Stimulated activated CD8-positive, alpha-beta memory T cell treated with anti-CD3 and anti-CD28 coated beads, Interleukin-15, amount 100 ng/mL, for 4 hours (primary cell): ENCODE measurements around the gene CPLX1.

Experiments
- DNase-seq, 2 donors: peaks; one replicate each; pipeline ENCODE4 v3.0.0-alpha.2; 2020; ENCODE audit warnings: low read depth in 2 of 2

The CPLX1 gene

DNA sequence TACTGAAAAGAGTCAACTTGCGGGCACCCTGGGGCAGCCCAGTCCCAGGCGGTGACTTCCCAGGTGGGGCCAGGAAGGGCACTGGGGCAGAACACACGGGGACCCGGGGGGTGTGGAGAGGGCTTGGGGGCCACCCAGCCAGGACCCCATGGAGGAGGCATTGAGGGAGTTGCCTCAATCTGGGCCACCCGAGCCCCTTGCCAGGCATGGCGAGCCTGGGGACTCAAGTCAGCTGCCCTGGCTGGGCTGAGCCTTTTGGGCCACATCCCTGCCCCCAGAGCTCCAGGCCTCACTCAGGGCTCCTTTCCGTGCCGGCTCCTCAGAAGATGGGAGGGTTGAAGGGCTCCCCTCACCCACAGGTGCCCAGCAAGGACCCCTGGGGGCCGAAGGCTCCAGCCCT, 6.6 kb upstream of the CPLX1 start:
- no peak for DNase-seq

DNA sequence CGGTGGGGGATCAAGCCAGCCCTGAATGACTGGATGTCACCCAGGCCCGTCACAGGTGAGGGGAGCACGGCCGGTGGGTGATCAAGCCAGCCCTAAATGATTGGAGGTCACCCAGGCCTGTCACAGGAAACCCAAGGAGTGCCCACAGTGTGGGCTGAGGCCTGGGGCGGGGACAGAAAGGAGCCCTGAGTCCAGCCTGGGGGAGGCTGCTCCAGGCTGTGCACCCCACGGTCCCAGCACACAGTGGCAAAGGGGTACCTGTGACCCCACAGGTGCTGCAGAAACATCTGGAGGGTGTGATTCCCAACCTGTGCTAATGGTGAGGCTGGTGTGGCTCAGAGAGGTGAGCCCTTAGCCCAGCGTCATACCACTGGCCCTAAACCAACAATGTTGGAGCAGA, 6.2 kb upstream of the CPLX1 start:
- DNase-seq: no peak

DNA sequence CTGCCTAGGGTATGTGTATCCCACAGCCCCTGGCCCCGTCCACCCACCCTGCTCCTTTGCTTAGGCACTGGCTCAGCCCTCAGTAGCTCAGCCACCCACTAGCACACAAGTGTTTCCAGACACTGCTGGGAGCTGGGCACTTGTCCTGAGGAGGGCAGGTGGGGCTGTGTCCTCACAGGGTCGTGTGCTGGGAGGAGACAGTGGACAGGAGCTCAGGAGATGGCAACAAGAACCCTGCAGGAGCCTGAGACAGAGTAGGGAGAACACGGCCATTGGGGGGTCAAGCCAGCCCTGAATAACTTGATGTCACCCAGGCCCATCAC, 5.5 kb upstream of the CPLX1 start:
- no peak for DNase-seq

DNA sequence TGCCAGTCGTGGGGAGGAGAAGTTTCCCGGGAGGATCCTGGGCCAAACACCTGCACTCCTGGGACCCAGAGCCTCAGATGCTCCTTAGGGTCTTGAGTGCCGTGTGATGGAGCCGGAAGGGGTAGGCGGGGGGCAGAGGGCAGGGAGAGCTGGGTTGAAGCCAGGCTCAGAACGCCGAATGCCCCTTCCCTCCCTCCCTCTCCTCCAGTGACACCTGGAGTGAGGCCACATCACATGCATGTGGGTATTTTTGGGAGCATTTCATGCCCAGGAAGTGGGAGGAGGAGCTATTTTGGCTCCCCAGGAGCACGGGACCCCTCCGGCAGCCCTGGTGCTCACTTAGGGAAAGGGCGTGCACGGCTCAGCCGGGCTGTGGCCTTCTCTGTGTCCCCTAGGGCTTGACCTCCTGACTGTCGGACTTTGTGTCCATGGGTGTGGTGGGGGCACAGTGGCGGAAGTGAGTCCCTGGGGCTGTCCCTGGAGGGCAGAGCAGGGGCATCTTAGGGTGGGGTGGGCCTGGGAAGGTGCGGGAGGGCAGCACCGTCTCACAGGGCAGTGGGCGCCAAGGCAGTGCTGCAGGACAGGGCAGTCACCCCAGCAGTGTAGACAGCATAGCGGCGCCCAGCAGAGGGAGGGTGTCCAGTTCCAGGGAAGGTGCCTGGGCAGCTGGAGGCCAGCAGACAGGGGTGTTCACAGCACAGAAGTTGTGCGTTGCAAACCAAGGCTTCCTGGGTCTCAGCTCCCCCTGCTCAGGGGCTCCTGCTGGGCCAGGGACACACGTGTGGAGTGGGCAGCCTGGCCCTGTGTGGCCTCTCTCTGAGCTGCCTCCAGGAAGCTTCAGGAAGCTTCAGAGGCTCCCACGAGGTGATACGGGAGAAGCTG, 4.9 kb upstream of the CPLX1 start:
- DNase-seq: no peak

DNA sequence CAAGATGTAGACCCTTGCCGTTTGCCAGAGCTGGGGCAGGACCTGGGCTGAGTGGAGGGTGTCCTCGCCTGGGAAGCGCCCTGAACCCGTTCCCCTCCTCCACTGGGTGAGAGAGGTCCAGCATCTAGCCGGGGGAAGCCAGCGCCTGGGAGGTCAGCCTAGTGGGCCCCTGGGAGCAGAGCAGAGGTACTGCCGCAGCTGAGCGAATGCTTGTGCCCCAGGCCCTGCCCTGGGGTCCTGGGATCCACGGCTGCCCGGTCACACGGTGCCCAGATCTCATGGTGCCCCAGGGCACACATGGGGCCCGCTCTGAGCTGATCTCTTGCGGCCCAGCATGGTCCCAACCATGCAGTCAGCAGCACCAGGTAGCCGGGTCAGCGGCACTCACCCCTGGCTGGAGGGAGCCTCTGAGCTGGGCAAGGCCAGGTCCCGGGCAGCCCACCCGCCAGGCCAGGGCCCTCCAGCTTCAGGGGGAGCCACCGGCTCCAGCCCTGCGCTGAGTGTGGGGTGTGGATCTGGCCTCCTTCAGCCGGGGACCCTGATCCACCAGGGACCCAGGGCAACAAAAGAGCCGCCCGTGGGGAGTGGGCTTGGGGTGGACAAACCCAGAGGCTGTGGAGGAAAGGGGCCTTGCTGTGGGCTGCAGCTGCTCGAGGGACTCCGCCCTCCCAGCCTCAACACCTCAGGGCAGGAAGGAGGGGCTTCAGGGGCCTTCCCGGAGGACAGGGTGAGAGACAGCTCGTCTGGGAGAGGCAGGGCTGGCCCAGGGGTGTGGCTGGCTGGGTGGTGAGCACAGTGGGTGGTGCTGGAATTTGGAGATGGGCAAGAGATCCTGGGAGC, 4.1 kb upstream of the CPLX1 start:
- no peak for DNase-seq

DNA sequence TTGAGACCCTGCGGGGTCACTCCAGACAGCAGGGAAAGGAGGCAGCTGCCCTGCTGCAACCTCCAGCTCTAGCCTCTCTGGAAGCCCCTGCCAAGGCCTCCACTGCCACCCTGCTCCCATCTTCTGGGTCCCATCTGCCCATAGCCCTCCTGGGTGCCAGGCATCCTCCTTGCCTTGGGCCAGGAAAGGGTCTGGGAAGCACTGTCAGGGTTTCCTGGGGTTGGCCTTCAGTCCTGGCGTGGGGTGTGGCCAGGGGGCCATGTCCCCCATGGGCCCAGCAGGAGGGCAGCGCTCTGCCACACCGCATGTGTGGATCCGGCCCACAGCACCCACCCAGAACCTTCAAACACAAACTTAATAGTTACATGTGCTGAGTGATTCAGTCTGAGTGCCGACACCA, 3.4 kb upstream of the CPLX1 start:
- no peak for DNase-seq

DNA sequence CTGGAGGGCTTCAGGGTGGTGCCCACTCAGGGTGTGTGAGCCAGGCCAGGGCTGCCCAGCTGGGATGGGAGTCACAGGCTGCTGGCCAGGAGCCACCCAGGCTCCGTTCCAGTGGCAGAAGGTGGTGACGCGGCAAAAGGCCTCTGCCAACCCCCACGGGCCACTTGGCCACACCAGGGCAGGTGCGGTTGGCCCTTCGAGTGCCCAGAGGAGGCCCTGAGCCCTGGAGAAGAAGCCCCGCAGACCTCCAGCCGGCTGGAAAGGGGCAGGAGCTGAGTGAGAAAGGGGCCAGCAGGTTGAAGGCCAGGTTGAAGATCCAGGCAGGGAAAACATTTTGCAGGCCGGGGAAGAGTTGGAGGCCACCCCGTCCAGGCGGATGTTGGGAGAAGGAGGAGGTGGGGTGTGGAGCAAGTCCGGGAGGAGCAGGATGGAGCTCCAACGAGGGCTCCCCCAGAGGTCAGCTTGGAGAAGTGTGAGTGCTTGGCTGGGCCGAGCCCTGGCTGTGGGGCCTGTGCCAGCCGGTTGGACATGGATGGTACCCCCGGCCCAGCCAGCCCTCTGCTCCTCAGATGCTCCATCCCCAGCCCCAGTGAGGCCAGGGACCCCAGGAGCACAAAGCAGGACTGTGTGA, 2.8 kb upstream of the CPLX1 start:
- DNase-seq: no peak

DNA sequence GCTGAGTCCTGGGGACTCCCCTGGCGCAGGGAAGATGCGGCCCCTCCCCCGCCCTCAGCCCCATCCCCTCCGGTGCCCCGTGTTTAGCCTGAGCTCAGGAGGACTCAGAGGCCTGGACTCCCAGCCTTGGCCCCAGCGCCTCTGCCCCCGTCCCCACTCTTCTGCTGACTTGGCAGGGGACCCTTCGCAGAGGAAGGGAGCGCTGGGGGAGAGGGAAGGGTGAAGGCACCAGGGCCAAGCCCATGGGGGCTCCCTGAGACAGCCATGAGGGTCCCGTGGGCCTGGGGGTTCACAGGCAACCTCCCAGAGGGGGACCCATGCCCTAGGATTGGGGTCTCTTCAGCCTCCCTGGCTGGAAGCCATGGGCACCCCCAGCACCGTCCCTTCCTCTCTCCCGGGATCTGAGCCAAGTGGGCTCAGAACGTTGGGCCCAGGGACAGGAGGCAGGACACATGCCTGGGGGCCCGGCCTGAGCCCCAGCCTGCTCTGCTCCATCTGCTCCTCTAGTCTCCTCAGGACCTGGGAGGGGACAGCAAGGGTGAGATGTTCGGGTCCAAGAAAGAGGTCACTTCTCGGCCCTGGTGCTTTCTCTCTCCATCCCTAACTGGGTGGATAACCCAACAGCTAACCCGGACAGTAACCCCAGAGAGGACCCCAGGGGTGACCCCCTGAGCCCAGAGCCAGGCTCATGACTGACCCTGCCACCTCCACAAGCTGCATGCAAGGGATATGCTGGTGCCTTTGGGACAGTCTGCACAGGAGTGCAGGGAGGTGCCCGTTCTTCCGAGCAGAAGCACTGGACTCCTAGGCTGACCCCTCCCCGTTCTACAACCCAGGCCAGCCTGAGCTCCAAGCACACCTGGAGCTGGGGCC, 1.5 kb upstream of the CPLX1 start:
- no peak for DNase-seq

DNA sequence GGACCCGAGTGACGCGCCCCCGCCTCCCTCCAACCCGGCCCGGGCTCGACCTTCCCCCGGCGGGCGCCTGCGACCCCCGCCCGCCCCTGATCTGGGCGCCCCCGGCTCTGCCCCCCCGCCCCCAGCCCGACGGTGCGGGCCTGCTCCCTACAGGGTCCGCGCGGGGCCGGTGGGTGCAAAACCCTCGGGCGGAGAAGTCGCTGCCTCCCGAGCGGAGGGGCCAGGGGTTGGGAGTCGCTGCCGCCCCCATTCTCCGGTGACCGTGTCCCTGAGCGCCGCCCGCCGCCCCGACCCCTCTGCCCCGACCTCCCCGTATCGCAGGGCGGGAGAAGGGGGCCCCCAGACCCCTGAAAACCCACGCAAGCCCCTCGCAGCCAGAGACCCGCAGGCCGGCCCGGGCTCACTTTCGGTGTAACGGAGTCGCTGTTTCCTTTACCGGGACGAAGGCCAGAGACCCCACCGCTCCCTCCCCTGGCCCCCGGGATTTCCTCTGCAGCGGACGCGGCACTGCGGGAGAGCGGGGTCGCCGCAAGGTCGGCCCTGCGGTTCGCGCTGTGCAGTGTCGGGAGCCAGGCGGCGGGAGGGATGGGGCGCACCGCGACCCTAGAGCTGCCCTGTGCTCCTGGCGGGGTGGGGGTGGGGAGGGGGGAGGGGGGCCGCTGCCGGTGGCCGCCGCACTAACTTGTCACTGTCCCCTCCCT, 729 bp upstream of the CPLX1 start:
- no peak for DNase-seq

DNA sequence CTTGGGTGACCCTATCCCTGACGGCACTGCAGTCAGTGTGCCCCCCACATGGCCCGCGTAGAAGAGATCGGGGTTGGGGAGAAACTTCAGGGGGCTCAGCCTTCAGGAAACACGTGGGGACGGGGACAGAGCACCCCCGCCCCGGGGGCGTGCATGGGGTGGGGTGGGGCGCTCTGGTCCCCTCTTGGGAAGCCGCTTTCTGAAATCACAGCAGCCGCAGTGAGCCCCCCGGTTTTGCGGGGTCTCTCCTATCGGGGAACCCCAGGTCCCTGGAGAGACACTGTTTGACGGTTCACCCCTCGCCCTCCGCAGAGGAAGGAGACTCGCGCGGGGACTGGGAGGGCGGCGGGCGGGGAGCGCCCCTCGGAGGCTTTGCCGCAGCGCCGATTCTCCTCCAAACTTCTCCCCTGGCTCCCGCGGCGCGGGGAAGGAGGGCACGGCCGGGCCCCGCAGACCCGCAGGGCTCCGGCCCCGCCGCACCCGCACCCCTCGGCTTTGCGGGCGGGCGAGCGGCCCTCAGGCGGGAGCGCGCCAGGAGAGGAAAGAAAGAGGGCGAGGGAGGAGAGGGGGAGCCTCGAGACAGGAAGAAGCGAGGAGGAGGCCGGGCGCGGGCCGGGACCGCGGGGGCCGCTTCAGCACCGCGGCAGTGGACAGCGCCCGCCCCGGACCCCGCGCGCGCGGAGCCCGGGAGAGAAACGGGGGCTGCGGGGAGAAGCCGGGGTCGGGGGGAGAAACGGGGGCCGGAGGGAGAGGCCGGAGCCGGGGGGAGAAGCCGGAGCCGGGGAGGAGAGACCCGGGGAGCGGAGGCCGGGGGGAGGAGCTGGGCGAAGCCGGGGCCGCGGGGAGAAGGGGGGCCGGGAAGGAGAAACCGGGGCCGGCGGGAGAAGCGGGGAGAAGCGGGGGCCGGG, 612 bp downstream of the CPLX1 start:
- DNase-seq: no peak

DNA sequence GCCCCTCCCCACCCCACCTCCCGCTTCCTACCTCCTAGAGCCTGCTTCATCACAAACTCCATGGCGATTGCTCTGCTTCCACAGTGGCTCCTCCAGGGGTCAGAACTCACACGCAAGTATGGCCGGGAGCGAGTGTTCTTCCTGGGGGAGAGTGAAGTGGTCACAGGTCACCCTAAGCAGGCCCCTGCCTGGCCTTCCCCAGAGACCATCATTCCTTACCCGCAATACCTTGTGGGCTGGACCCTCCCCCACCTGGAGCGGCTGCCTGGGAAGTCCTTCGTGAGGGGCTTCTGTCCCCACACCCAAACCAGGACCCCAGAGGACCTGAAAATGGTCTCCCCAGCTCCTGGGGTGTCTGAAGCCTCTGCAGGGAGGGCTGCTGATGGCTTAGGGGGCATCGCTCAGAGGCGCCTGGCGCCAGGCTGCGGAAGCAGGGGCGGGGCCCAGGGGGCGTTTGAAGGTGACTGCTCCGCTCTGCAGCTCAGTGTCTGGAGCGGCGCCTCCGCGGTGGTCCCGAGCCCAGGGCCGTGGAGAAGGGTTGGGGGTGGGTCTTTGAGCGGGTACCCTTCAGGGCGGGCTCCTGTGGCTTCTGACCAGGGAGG, 1.4 kb downstream of the CPLX1 start:
- no peak for DNase-seq

DNA sequence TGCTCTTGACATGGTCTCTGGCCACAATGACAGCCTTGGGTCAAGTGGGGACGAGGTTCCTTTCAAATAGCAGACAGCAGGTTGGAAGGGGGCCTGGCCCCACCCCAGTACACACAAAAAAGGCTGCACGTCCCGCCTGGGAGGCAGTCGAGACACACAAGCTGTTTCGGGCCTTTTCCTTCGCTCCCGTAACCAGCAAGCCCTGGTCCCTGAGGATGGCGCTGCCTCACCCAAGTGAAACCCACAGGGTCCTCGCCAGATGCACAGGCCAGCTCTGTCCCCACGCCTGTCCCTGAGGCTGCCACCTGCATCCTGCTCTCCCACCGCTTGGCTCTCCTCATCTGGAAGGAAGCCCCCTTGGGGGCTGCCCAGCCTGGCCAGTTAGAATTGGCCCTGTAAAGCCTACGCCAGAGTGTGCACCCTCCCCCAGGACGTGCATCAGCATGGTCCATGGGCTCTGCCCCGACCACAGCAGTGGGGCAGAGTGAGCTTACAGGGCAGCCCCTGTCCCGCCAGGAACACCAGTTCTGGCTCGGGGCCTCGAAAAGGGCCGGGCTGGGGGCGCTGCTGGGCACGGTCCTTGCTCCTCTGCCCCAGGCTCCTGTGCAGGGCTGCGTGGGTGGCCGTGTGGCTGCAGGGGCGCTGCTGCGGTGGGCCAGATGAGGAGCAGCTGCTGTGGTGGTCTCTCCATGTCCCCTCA, 2.0 kb downstream of the CPLX1 start:
- no peak for DNase-seq

DNA sequence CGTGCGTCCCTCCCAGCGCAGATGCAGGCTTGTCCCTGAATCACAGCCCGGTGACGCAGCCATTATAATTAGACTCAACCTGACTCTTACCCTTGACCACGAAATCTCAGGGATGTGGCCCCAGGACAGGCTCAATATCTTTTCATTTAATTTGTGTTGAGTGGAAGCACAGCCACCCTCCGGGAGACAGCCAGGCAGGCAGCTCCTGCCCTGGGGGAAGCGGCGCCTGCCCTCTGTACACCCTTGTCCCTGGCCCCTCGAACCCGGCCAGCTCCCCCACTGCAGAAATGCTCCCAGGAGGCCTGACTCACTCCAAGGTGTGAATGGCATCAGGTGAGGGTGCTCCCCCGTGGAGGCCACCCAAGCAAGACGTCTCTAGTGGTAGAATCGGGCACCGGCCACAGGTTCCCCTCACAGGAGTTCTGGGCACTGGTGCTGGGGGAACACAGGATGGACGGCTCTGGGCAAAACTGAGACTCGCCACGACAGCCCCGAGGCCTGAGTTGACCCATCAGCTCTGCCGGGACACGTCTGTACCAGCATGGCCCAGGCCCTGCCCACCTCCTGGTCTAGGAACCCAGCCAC, 2.7 kb downstream of the CPLX1 start:
- no peak for DNase-seq

DNA sequence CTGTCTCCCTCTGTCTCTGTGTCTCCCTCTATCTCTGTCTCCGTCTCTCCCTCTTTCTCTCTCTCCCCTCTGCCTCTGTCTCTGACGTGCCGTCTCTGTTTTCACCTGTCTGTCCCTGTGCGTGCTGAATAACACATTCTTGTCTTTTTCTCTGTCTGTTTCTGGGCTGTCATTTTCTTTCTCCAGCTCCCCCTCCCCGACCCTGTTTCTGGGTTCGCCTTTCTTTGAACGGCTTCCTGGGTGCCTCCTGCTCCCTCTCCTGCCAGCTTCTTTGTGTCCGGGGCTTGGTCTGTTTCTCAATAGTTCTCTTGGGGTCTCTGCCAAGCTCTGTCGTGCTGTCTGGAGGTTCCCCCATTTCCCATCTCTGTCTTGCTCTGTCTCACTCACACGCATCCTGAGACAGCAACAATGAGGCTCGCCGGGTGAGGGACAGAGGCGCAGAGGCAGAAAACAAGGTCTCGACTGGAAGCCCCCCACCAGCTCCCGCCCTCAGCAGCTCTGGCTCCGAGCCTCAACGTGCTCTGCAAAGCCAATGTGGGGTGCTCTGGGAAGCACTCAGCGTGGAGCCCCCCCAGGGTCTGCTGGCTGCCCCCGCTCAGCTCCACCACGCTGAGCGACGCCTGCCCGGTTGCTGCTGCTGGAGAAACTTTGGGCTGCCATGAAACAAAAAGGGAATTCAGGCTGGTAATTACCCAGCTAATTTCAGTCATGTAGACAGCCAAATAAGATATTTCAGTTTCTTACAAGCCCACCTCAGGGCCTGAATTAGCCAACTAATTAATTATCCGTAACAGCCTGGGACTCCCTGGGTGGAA, 3.4 kb downstream of the CPLX1 start:
- DNase-seq: no peak

DNA sequence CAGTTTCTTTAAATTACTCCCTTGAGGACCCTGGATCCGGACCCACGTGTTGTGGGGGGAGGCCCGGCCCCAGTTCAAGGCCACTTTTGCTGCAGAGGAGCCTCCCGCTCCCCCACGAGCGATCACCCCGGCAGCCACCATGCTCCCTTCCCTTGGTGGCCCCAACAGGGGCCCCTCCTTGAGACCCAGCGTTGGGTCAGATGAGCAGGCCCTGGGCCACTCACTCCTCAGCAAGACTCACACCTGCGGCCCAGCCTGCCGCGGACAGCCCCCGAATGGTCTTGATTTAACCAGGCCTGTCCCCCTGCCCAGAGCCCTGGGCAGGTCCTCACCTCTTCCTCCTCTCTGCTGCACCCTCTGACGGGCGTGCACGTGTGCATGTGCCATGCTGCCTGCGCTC, 4.3 kb downstream of the CPLX1 start:
- no peak for DNase-seq

DNA sequence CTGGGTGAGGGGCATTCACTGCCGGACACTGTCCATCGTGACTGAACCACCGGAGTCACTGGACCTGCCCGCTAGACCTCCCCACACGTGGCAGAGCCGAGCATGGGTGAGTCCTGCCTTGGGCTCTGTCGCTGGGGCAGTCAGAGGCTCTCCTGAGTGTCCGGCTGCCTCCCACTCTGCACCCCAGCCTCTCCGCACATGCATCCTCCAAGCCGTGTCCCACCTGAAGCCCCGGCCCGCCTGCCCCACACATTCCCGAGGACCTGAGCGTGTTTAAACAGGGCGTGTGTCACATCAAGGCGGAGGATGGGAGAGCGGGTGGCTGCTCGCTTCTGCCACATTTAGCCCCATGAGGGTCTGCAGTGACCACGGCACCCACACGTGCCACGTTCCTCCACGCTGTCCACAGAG, 4.7 kb downstream of the CPLX1 start:
- DNase-seq: no peak

DNA sequence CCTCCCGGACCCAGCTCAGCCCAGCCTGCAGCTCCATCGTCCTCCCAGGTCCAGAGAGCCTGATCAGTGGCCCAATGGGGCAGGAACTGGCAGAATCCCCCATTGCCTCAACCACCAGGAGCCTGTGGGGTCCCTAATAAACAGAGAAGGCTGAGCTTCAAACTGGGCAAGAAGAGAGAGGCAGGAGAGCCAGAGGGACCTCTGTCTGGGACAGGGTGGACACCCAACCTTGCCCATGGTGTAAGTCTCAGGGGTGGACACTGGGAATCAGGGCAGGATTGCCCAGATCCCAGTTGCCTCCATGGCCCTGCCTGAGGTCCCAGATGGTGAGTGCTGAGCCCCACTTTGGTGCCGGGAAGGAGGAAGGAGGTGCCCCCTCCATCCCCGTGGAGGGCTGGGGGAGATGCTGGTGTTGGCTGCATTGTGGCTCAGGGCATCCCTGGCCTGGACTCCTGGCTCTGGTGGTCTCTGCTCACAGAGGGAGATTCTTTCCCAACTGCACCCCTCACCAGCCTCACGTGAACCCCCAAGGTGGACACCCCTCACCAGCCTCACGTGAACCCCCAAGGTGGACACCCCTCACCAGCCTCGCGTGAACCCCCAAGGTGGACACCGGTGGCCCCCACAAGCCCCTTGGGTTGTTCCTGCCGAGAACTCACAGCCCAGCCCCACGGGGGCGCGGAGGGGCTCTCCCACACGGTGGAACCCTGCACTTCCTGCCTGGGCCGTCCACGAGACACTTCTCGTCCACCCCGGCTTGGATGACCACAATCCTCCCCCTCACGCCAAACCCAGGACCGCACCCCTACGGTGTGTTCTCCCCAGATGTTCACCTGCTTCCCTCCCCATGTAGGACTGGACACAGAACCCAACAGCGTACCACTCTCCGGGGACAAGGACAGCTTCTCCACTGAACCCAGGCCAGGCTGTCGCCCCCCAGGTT, 5.4 kb downstream of the CPLX1 start:
- DNase-seq: no peak
